Mesodermal cell (in vitro differentiated cells): ENCODE results near the gene DYTN.

ENCODE experiments used
- H3K27ac ChIP-seq: 2 replicates; pipeline ENCODE4 v1.7.0; 2013; ENCODE audit warnings: mild to moderate bottlenecking, low read depth, low read length, moderate library complexity; ENCODE audit not compliant: severe bottlenecking
- H3K36me3 ChIP-seq: 2 replicates; pipeline ENCODE4 v1.7.1; 2013; ENCODE audit warnings: mild to moderate bottlenecking, low read length, moderate library complexity; ENCODE audit not compliant: control insufficient read depth, insufficient read depth
- H3K4me1 ChIP-seq: one replicate; pipeline ENCODE4 v1.7.1; 2013; ENCODE audit warnings: mild to moderate bottlenecking, low read length; ENCODE audit not compliant: insufficient read depth, control insufficient read depth, poor library complexity, severe bottlenecking
- H3K4me3 ChIP-seq: 2 replicates; pipeline ENCODE4 v1.7.0; 2013; ENCODE audit warnings: low read length, control low read depth, mild to moderate bottlenecking; ENCODE audit not compliant: insufficient read depth, poor library complexity, severe bottlenecking; ENCODE audit errors: extremely low read depth
- H3K9me3 ChIP-seq: 2 replicates; pipeline ENCODE4 v1.7.1; 2013; ENCODE audit warnings: mild to moderate bottlenecking, low read length, moderate library complexity; ENCODE audit not compliant: control insufficient read depth
- WGBS, 2 experiments: methylation state at CpG; one replicate each; pipeline ENCODE4 v1.1.5; 2013; ENCODE audit warnings: missing lambda C conversion rate in 2 of 2; ENCODE audit not compliant: insufficient coverage in 2 of 2; 5-methylcytosine and 5-hydroxymethylcytosine counted together

The DYTN gene

DNA sequence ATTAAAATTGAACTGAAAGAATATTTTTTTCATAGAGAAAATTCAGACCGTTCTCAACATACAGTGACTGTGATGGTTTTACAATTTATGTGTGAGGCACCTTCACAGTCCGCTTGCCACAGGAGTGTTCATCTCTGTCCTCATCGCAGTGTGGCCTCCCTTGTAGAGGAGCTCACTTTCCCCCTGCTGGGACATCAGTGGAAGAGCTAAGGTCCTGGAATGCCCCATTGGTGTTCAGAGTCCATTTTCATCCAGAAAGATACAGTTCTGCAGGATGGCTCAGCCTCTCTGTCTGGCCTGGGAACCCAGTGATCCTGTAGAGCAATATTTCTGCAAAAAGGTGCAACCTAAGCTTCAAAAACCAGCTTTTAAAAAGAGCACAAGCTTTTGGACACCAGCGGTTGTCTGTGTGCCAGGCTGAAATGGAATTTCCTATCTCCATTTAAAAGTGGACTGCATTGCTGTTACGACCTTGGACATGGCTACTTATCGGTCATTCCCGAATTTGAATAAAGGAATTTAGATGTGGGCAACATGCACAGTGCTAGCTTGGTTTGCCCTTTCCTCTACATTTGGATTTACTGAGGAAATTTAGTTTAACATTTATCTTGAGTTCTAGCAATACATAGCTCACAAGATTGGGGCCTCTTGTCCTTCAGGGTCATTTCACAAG is 102.6 kb downstream of the DYTN start:
- H3K36me3 ChIP-seq, result no peaks in the 10 kb centered on the region
- H3K4me1 ChIP-seq, result peaks cover 17% of the 10 kb centered on the region
- WGBS, 2 experiments, result 66 to 93% methylated on average over 3 to 5 of the region's 7 CpGs
- H3K4me3 ChIP-seq, result no peak overlapping the region
- no peaks in the 10 kb centered on the region for H3K9me3 ChIP-seq
- H3K27ac ChIP-seq, result no peak overlapping the region

GRCh38 chr2:206614811-206615210 is 103.4 kb downstream of the DYTN start:
- H3K4me1 ChIP-seq, result peaks cover 17% of the 10 kb centered on the region
- no peaks in the 10 kb centered on the region for H3K9me3 ChIP-seq
- no peaks in the 10 kb centered on the region for H3K36me3 ChIP-seq
- H3K27ac ChIP-seq, result no peak overlapping the region
- no peak overlapping the region for H3K4me3 ChIP-seq
- WGBS, 2 experiments, result 91 to 93% methylated on average over 5 to 6 of the region's 6 CpGs

DNA sequence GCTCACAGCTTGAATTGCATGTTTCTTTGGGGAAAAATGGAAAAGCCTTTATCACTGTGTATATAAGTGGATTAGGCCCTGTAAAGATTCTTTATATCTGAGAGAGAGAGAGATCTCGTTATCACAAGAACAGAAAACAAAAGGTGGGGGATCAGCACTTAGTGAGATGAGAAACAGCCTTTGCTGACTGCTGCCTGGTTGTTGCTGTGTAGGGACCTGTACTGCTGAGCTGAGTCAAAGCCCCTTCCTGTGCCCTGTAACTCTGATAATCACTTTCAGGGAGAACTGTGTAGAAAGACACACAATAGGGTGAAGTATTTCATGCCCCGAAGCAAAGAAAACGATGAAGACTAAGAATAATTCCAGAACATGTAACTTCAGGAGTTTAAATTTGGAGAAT is 106.5 kb downstream of the DYTN start:
- Histone ChIP-seq H3K9me3 (no peaks in the 10 kb centered on the region), H3K36me3 (no peaks in the 10 kb centered on the region), H3K4me1 (peaks cover 17% of the 10 kb centered on the region), H3K4me3 (no peak overlapping the region), H3K27ac (no peak overlapping the region)
- WGBS, 2 experiments, result 67 to 95% methylated on average over 3 of the region's 3 CpGs

DNA sequence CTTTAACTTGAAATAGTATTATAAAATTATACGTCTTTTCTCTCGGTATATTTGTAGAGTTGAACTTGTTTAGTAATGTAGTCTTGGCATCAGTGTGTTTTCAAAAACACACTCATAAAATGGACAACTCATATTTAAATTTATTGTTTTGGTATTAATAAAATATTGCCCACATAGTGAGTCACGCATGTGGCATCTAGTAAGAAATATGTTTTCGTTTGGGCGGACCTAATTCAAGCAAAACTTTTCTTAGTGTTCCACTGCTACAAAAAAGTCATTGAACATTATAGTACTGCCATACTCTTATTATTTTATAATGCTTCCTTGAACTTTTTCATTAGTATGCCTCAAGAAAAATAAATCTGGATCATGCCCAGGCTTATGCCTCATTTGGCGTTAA is 107.0 kb downstream of the DYTN start:
- Histone ChIP-seq H3K27ac (no peak overlapping the region), H3K4me1 (peaks cover 17% of the 10 kb centered on the region), H3K4me3 (no peak overlapping the region), H3K36me3 (no peaks in the 10 kb centered on the region), H3K9me3 (no peaks in the 10 kb centered on the region)
- WGBS, 2 experiments, result 88 to 89% methylated on average over 1 to 3 of the region's 6 CpGs

- Histone ChIP-seq H3K36me3 (no peaks in the 10 kb centered on the region), H3K4me1 (peaks cover 13% of the 10 kb centered on the region), H3K9me3 (no peaks in the 10 kb centered on the region), H3K4me3 (no peak overlapping the region), H3K27ac (no peak overlapping the region)
- 75 to 100% methylated on average over 1 of the region's 1 CpG for WGBS, 2 experiments
These were observed 107.7 kb downstream of the DYTN start for GRCh38 chr2:206610451-206610850.

DNA sequence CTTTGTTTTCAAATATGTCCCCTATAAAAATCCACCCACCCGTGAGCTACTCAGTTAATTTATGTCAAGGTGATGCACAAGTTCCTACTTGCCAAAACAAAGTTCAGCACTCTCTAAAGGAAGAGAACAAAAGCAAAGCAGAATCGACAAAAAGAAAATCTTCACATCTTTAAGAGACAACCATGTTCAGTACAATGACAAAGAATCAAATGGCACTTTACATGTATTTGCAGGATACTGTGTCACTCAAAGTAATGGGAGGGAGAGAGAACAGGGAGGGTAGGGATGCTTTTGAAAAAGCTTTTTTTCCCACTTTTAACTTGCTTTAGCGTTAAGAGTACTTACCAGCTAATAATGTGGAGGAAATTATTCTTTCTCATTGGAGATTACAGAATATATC is 115.0 kb downstream of the DYTN start:
- H3K27ac ChIP-seq, result no peak overlapping the region
- no peaks in the 10 kb centered on the region for H3K4me1 ChIP-seq
- 100% methylated on average over 1 of the region's 3 CpGs; no CpG with 5 or more reads in 1 of the 2 experiments for WGBS, 2 experiments
- H3K9me3 ChIP-seq, result no peaks in the 10 kb centered on the region
- H3K36me3 ChIP-seq, result no peaks in the 10 kb centered on the region
- no peak overlapping the region for H3K4me3 ChIP-seq
